ENCODE data around the gene RTL10.

GRCh38 chr22:19853058-19853878 lies 1.4 kb downstream of the RTL10 start:
- TF ChIP-seq TEAD4 (IDR thresholded peaks at IDR 0.05; ENCODE audit: low read depth, low read length) (no peak), YY1 (IDR thresholded peaks at IDR 0.05; ENCODE audit: low read depth, low read length) (no peak), TCF12 (IDR thresholded peaks at IDR 0.05; ENCODE audit: low read depth, low read length) (no peak), BACH1 (IDR thresholded peaks at IDR 0.05; ENCODE audit: low read length) (no peak), CEBPB (IDR thresholded peaks at IDR 0.05; ENCODE audit: low read depth, low read length) (no peak), MAX (IDR thresholded peaks at IDR 0.05) (no peak), SUZ12 (IDR thresholded peaks at IDR 0.05; ENCODE audit: low read length) (no peak), BRCA1 (IDR thresholded peaks at IDR 0.05; ENCODE audit: low read depth, low read length) (no peak), JUND (IDR thresholded peaks at IDR 0.05; ENCODE audit: low read length) (no peak), EZH2 (IDR thresholded peaks at IDR 0.05; ENCODE audit: low read depth, low read length, severe bottlenecking) (no peak), ZNF274 (IDR thresholded peaks at IDR 0.05; ENCODE audit: borderline replicate concordance, extremely low read depth, low read length) (no peak), CHD2 (IDR thresholded peaks at IDR 0.05; ENCODE audit: low read length) (no peak), PHF8 (conservative IDR thresholded peaks at IDR 0.05; ENCODE audit: low read depth, low read length) (no peak)
- TF ChIP-seq, protein P1, sequence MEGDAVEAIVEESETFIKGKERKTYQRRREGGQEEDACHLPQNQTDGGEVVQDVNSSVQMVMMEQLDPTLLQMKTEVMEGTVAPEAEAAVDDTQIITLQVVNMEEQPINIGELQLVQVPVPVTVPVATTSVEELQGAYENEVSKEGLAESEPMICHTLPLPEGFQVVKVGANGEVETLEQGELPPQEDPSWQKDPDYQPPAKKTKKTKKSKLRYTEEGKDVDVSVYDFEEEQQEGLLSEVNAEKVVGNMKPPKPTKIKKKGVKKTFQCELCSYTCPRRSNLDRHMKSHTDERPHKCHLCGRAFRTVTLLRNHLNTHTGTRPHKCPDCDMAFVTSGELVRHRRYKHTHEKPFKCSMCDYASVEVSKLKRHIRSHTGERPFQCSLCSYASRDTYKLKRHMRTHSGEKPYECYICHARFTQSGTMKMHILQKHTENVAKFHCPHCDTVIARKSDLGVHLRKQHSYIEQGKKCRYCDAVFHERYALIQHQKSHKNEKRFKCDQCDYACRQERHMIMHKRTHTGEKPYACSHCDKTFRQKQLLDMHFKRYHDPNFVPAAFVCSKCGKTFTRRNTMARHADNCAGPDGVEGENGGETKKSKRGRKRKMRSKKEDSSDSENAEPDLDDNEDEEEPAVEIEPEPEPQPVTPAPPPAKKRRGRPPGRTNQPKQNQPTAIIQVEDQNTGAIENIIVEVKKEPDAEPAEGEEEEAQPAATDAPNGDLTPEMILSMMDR (IDR thresholded peaks at IDR 0.05; ENCODE audit: control extremely low read depth in 1 of 3, insufficient read depth in 1 of 3, low read depth in 1 of 3, low read length in 3 of 3): no peak
